IMR-90 (cell line): Measurements from ENCODE around the gene CEP104. TPM values are rescaled to one million over a fixed set of nuclear protein-coding genes. Genes with fewer than 3 reads are reported as not detected.

ENCODE experiments used
- ATAC-seq: fragments of 200-7000 bp; cut with Tn5 transposase; 2 replicates; pipeline ENCODE4 v1.9.1; 2020; ENCODE audit warnings: low read depth, mild to moderate bottlenecking, moderate library complexity
- BruUV-seq: library from RNA; stranded (reverse); fragments of 400-500 nt; replicated peaks from 2 replicates; lab custom pipeline; 2021; lab: Mats Ljungman, UMichigan
- CTCF ChIA-PET: fragments of 300-600 bp; formaldehyde crosslinking; extraction: SDS; loops from one replicate; lab custom pipeline; 2021; ENCODE audit warnings: antibody characterized with exemption; lab: Yijun Ruan, JAX
- POLR2A ChIA-PET: fragments of 300-600 bp; sonication (Branson Sonifier 250); formaldehyde crosslinking; loops from one replicate; lab custom pipeline; 2022; ENCODE audit warnings: antibody characterized with exemption; ENCODE audit not compliant: unreplicated experiment; lab: Charles Lee
- DNase-seq: peaks from one replicate; pipeline ENCODE4 v3.0.0; 2013
- H2AFZ ChIP-seq: replicated peaks from 2 replicates; pipeline ENCODE3; 2013; ENCODE audit warnings: low read length, mild to moderate bottlenecking; ENCODE audit not compliant: poor library complexity
- H2AK5ac ChIP-seq: 2 replicates; pipeline ENCODE4 v1.6.1; 2013; ENCODE audit warnings: low read depth, low read length, inconsistent platforms
- H2AK9ac ChIP-seq: replicated peaks from 2 replicates; pipeline ENCODE3; 2013; ENCODE audit warnings: mild to moderate bottlenecking, low read depth, low read length, moderate library complexity; ENCODE audit not compliant: poor library complexity
- H2BK120ac ChIP-seq: 2 replicates; pipeline ENCODE4 v1.6.1; 2013; ENCODE audit warnings: low read depth, low read length, inconsistent platforms
- H2BK15ac ChIP-seq: 3 replicates; pipeline ENCODE4 v1.6.1; 2013; ENCODE audit warnings: low read depth, low read length, inconsistent platforms
- H2BK20ac ChIP-seq: 2 replicates; pipeline ENCODE4 v1.6.1; 2013; ENCODE audit warnings: low read depth, mild to moderate bottlenecking, inconsistent platforms, low read length, moderate library complexity
- H2BK5ac ChIP-seq: 2 replicates; pipeline ENCODE4 v1.6.1; 2013; ENCODE audit warnings: mild to moderate bottlenecking, low read depth, low read length, inconsistent platforms; ENCODE audit not compliant: poor library complexity, severe bottlenecking
- H3K14ac ChIP-seq: replicated peaks from 2 replicates; pipeline ENCODE4 v1.6.1; 2013; ENCODE audit warnings: low read depth, low read length, inconsistent platforms
- H3K18ac ChIP-seq: 2 replicates; pipeline ENCODE4 v1.6.1; 2013; ENCODE audit warnings: low read depth, low read length, control low read depth
- H3K23ac ChIP-seq: 2 replicates; pipeline ENCODE4 v1.6.1; 2013; ENCODE audit warnings: low read depth, low read length, inconsistent platforms
- H3K27ac ChIP-seq: 2 replicates; pipeline ENCODE4 v1.5.1; 2013; ENCODE audit warnings: mild to moderate bottlenecking, control low read depth, low read length; ENCODE audit not compliant: insufficient read depth
- H3K27me3 ChIP-seq: 2 replicates; pipeline ENCODE4 v1.6.1; 2013; ENCODE audit warnings: low read length; ENCODE audit not compliant: control insufficient read depth, insufficient read depth
- H3K36me3 ChIP-seq: 2 replicates; pipeline ENCODE4 v1.6.1; 2013; ENCODE audit warnings: low read length, mixed read lengths; ENCODE audit not compliant: control insufficient read depth, insufficient read depth
- H3K4ac ChIP-seq: 2 replicates; pipeline ENCODE4 v1.6.1; 2013; ENCODE audit warnings: low read depth, low read length, inconsistent platforms
- H3K4me1 ChIP-seq: 2 replicates; pipeline ENCODE4 v1.6.1; 2013; ENCODE audit warnings: low read length, mixed read lengths; ENCODE audit not compliant: control insufficient read depth, insufficient read depth
- H3K4me2 ChIP-seq: 2 replicates; pipeline ENCODE4 v1.6.1; 2013; ENCODE audit warnings: low read depth, mild to moderate bottlenecking, control low read depth, low read length, moderate library complexity
- H3K4me3 ChIP-seq: 2 replicates; pipeline ENCODE4 v1.5.1; 2013; ENCODE audit warnings: low read depth, mild to moderate bottlenecking, control low read depth, low read length, moderate library complexity; ENCODE audit not compliant: insufficient read depth
- H3K56ac ChIP-seq: 2 replicates; pipeline ENCODE4 v1.6.1; 2013; ENCODE audit warnings: low read length, inconsistent platforms; ENCODE audit not compliant: insufficient read depth; ENCODE audit errors: extremely low read depth
- H3K79me1 ChIP-seq, 2 experiments: 2 replicates each; pipeline ENCODE4 v1.6.1; 2013; ENCODE audit warnings: low read length in 2 of 2, inconsistent platforms in 1 of 2, low read depth in 1 of 2
- H3K9ac ChIP-seq: 2 replicates; pipeline ENCODE4 v1.6.1; 2013; ENCODE audit warnings: low read depth, low read length, control low read depth
- H3K9me1 ChIP-seq: 2 replicates; pipeline ENCODE4 v1.6.1; 2013; ENCODE audit warnings: low read length, inconsistent platforms; ENCODE audit not compliant: insufficient read depth
- H3K9me3 ChIP-seq: 2 replicates; pipeline ENCODE4 v1.6.1; 2013; ENCODE audit warnings: low read length; ENCODE audit not compliant: control insufficient read depth, insufficient read depth
- H4K20me1 ChIP-seq: 2 replicates; pipeline ENCODE4 v1.6.1; 2013; ENCODE audit warnings: low read length, inconsistent platforms; ENCODE audit not compliant: insufficient read depth
- H4K5ac ChIP-seq: 2 replicates; pipeline ENCODE4 v1.6.1; 2013; ENCODE audit warnings: mild to moderate bottlenecking, low read depth, low read length, control low read depth
- H4K8ac ChIP-seq, 2 experiments: 2 replicates each; pipeline ENCODE4 v1.6.1; 2013; ENCODE audit warnings: low read depth in 2 of 2, low read length in 2 of 2, control low read depth in 1 of 2, inconsistent platforms in 1 of 2
- H4K91ac ChIP-seq: 2 replicates; pipeline ENCODE4 v1.6.1; 2013; ENCODE audit warnings: low read depth, low read length, inconsistent platforms; ENCODE audit not compliant: insufficient read depth
- CEBPB ChIP-seq: IDR thresholded peaks from 2 replicates; pipeline ENCODE4 v1.6.1; 2012; ENCODE audit warnings: low read depth, low read length, improper control_type of control experiment
- CTCF ChIP-seq: conservative IDR thresholded peaks from 2 replicates; pipeline ENCODE4 v1.5.1; 2012; ENCODE audit warnings: mild to moderate bottlenecking, low read depth, low read length, improper control_type of control experiment
- POLR2A ChIP-seq: IDR thresholded peaks from 2 replicates; pipeline ENCODE4 v1.6.1; 2012; ENCODE audit warnings: mild to moderate bottlenecking, low read depth, low read length
- SMC3 ChIP-seq: fragments of 150-350 bp; IDR thresholded peaks from 2 replicates; pipeline ENCODE4 v1.6.1; 2016; ENCODE audit warnings: low read depth, mild to moderate bottlenecking, antibody characterized with exemption, low read length, moderate library complexity
- WGBS, 2 experiments: methylation state at CpG; one replicate each; pipeline versions ENCODE4 v1.1.5 to v1.1.7; 2013; ENCODE audit warnings: missing lambda C conversion rate in 2 of 2; ENCODE audit not compliant: insufficient read length in 1 of 2; ENCODE audit errors: extremely low coverage in 2 of 2; 5-methylcytosine and 5-hydroxymethylcytosine counted together
- dilution Hi-C: fragments of 300-500 bp; cut with HindIII; formaldehyde crosslinking; loops from one replicate; pipeline ENCODE4 v1.14.3; 2018; ENCODE audit warnings: low sequenced_read_pairs; ENCODE audit not compliant: unreplicated experiment
- in situ Hi-C: fragments of 300-500 bp; cut with MboI; formaldehyde crosslinking; loops from 3 replicates; pipeline ENCODE4 v1.14.3; 2019; ENCODE audit warnings: low sequenced_read_pairs, inconsistent platforms, mixed read lengths
- intact Hi-C: fragments of 100-400 bp; cut with micrococcal nuclease; formaldehyde crosslinking; loops from 2 replicates; pipeline ENCODE4 v1.10.0; 2022
- polyA plus RNA-seq, 3 experiments: library from polyadenylated mRNA; depleted of rRNA; stranded (reverse); fragments of >200 nt; gene quantifications; 2 replicates each; pipeline ENCODE4 v1.2.3, GENCODE V29; 2012; ENCODE audit warnings: low replicate concordance in 1 of 3
- total RNA-seq: library from RNA; depleted of rRNA; stranded (reverse); fragments of >200 nt; gene quantifications from 2 replicates; pipeline ENCODE4 v1.2.3, GENCODE V29; 2012

The CEP104 gene
- total and polyA plus RNA-seq, 2 of the 4 experiments (the other 2 are of a cell fraction), result 14.3 to 17.5 TPM

GRCh38 chr1:3891329-3891865 is 34.4 kb upstream of the CEP104 start:
- H3K27me3 ChIP-seq, result no peaks in the 10 kb centered on the region
- no peak overlapping the region for H3K4me3 ChIP-seq
- H3K4ac ChIP-seq, result no peak overlapping the region
- DNase-seq, result no peak
- H3K14ac ChIP-seq, result no peak overlapping the region
- intact Hi-C loops, result no loop called here
- H3K9me3 ChIP-seq, result no peaks in the 10 kb centered on the region
- H2BK120ac ChIP-seq, result no peak overlapping the region
- H2BK15ac ChIP-seq, result no peak overlapping the region
- peaks cover 18% of the 10 kb centered on the region for H4K20me1 ChIP-seq
- H3K36me3 ChIP-seq, result peaks cover 31% of the 10 kb centered on the region
- POLR2A ChIA-PET, result no interaction called here
- in situ Hi-C loops, result no loop called here
- no peak overlapping the region for H3K4me2 ChIP-seq
- H3K79me1 ChIP-seq, result peaks cover 9 to 28% of the 10 kb centered on the region in 2 experiments
- no TSS peak for BruUV-seq
- H3K4me1 ChIP-seq, result peaks cover 13% of the 10 kb centered on the region
- no peak for ATAC-seq
- no peak overlapping the region for H3K18ac ChIP-seq
- no peak overlapping the region for H3K23ac ChIP-seq
- no peak overlapping the region for H4K8ac ChIP-seq
- WGBS, 2 experiments, result 76% methylated on average over 5 of the region's 17 CpGs; no CpG with 5 or more reads in 1 of the 2 experiments
- TF ChIP-seq CTCF (no peak), SMC3 (no peak), POLR2A (no peak), CEBPB (no peak)
- peaks cover 9% of the 10 kb centered on the region; the same call in 1 of the 2 replicates for H3K9me1 ChIP-seq
- H3K27ac ChIP-seq, result no peak overlapping the region
- no peak overlapping the region for H2AK9ac ChIP-seq
- no peak overlapping the region for H2AK5ac ChIP-seq
- no peak overlapping the region for H2AFZ ChIP-seq
- H2BK20ac ChIP-seq, result no peak overlapping the region
- no peak overlapping the region for H3K9ac ChIP-seq
- no peak overlapping the region for H4K91ac ChIP-seq
- CTCF ChIA-PET, result no interaction called here
- no peak overlapping the region for H4K5ac ChIP-seq
- H3K56ac ChIP-seq, result no peak overlapping the region
- dilution Hi-C loops, result no loop called here
- no peak overlapping the region for H2BK5ac ChIP-seq
